RWPE2 (cell line): ENCODE measurements around the gene CLCN6.

Source experiments
- ATAC-seq: fragments of 200-7000 bp; cut with Tn5 transposase; 3 replicates; pipeline ENCODE4 v1.9.1; 2021; ENCODE audit warnings: low read depth
- DNase-seq: peaks from one replicate; pipeline ENCODE4 v3.0.0-alpha.2; 2020; ENCODE audit warnings: low spot score
- H3K27ac ChIP-seq: fragments of 450-650 bp; 2 replicates; pipeline ENCODE4 v1.5.1; 2017; ENCODE audit warnings: mild to moderate bottlenecking; ENCODE audit not compliant: poor library complexity, severe bottlenecking
- H3K27me3 ChIP-seq: fragments of 250-450 bp; sonication (Bioruptor Pico); 2 replicates; pipeline ENCODE4 v1.5.1; 2021; ENCODE audit warnings: mild to moderate bottlenecking, moderate library complexity; ENCODE audit not compliant: insufficient read depth, poor library complexity, severe bottlenecking
- H3K36me3 ChIP-seq: fragments of 250-450 bp; sonication (Bioruptor Pico); 2 replicates; pipeline ENCODE4 v1.5.1; 2020; ENCODE audit warnings: low read depth, mild to moderate bottlenecking, moderate library complexity
- H3K4me1 ChIP-seq: fragments of 250-450 bp; sonication (Bioruptor Pico); 2 replicates; pipeline ENCODE4 v1.5.1; 2021; ENCODE audit warnings: mild to moderate bottlenecking, moderate library complexity; ENCODE audit not compliant: insufficient read depth, poor library complexity, severe bottlenecking
- H3K4me3 ChIP-seq: fragments of 250-450 bp; sonication (Bioruptor Pico); 2 replicates; pipeline ENCODE4 v1.5.1; 2021; ENCODE audit warnings: mild to moderate bottlenecking, moderate library complexity; ENCODE audit not compliant: severe bottlenecking
- H3K9me3 ChIP-seq: fragments of 250-450 bp; sonication (Bioruptor Pico); 2 replicates; pipeline ENCODE4 v1.5.1; 2021; ENCODE audit warnings: mild to moderate bottlenecking, moderate library complexity; ENCODE audit not compliant: severe bottlenecking
- CTCF ChIP-seq: fragments of 450-650 bp; IDR thresholded peaks from one replicate; pipeline ENCODE4 v1.5.1; 2017; ENCODE audit warnings: mild to moderate bottlenecking, moderate library complexity; ENCODE audit not compliant: poor library complexity, severe bottlenecking

Gene CLCN6

GRCh38 chr1:11825131-11825530 is 19.1 kb downstream of the CLCN6 start:
- Histone ChIP-seq H3K36me3 (peaks cover 87% of the 10 kb centered on the region), H3K27ac (no peak overlapping the region), H3K4me3 (no peak overlapping the region), H3K27me3 (no peaks in the 10 kb centered on the region), H3K4me1 (peaks cover 10% of the 10 kb centered on the region), H3K9me3 (no peaks in the 10 kb centered on the region)
- DNase-seq (no peak), ATAC-seq (no peak)
- no peak for TF ChIP-seq CTCF

- peaks cover 83% of the 10 kb centered on the region for H3K36me3 ChIP-seq
- H3K27me3 ChIP-seq, result no peaks in the 10 kb centered on the region
- ATAC-seq (no peak), DNase-seq (no peak)
- H3K9me3 ChIP-seq, result no peaks in the 10 kb centered on the region
- H3K27ac ChIP-seq, result no peak overlapping the region
- H3K4me1 ChIP-seq, result peaks cover under 1% of the 10 kb centered on the region
- no peak for TF ChIP-seq CTCF
- H3K4me3 ChIP-seq, result no peak overlapping the region
Observed at GRCh38 chr1:11826946-11827345, 21.0 kb downstream of the CLCN6 start.

- no peak for ATAC-seq
- no peak for TF ChIP-seq CTCF
- H3K4me3 ChIP-seq, result no peak overlapping the region
Observed at GRCh38 chr1:11828511-11828910, 22.5 kb downstream of the CLCN6 start.

DNA sequence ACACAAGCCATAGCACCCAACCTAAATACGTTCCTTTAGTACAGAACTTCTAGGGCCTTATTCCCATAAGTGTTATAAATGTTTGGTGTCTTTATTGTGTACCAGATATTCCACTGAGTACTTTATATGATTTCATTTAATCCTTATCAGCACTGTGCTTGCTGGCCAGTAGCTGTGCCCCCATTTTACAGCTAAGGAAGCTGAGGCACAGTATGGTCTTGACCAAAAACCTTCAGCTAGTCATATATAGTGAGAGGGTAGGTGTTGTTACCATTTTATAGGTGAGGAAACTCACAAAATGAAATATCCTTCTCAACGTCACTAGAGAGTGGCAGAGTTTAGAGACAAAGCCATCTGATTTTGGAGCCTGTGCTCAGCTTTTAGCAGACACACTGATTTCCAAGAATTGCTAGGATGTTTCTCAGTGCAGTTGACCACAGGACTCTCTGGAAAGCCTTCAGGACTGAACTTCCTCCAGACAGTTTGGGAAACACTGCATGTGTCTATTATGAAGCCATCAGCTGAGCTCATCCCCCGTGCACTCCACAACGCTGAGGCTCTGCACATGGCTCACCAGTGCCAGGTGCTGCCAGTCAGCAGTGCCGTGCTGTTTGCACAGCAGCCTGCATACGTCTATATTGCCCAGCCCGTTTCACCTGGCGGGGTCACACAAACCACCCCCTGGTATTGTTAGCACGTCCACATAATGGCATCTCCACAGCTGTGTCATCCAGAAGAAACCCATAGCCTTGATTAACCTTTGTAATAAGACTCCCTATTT is 26.1 kb downstream of the CLCN6 start:
- no peaks in the 10 kb centered on the region for H3K9me3 ChIP-seq
- DNase-seq (no peak), ATAC-seq (no peak)
- no peaks in the 10 kb centered on the region for H3K4me1 ChIP-seq
- no peak overlapping the region for H3K27ac ChIP-seq
- no peaks in the 10 kb centered on the region for H3K27me3 ChIP-seq
- TF ChIP-seq CTCF, result no peak
- no peak overlapping the region for H3K4me3 ChIP-seq
- H3K36me3 ChIP-seq, result peaks cover 78% of the 10 kb centered on the region

More at GRCh38 chr1:11828511-11828910, 22.5 kb downstream of the CLCN6 start:
- no peak overlapping the region for H3K27ac ChIP-seq
- H3K27me3 ChIP-seq, result no peaks in the 10 kb centered on the region
- no peaks in the 10 kb centered on the region for H3K9me3 ChIP-seq
- DNase-seq, result no peak
- peaks cover 75% of the 10 kb centered on the region for H3K36me3 ChIP-seq
- no peaks in the 10 kb centered on the region for H3K4me1 ChIP-seq

GRCh38 chr1:11833497-11833896 is 27.5 kb downstream of the CLCN6 start:
- no peaks in the 10 kb centered on the region for H3K27me3 ChIP-seq
- H3K27ac ChIP-seq, result no peak overlapping the region
- TF ChIP-seq CTCF, result no peak
- DNase-seq (no peak), ATAC-seq (no peak)
- peaks cover 74% of the 10 kb centered on the region for H3K36me3 ChIP-seq
- H3K4me3 ChIP-seq, result no peak overlapping the region
- H3K9me3 ChIP-seq, result no peaks in the 10 kb centered on the region
- no peaks in the 10 kb centered on the region for H3K4me1 ChIP-seq
